DOHH2 (cell line): Measurements from ENCODE around the gene OR1A2.

Source experiments
- H3F3A ChIP-seq: fragments of 200-600 bp; sonication (generic), shearing (Covaris generic); 2 replicates; pipeline ENCODE4 v1.6.0; 2016; ENCODE audit warnings: antibody characterized with exemption, mild to moderate bottlenecking; ENCODE audit not compliant: control insufficient read depth, insufficient read depth
- H3K27ac ChIP-seq: fragments of 200-600 bp; sonication (generic); 2 replicates; pipeline ENCODE4 v1.5.1; 2014; ENCODE audit warnings: low read depth, mild to moderate bottlenecking, low read length, moderate library complexity
- H3K27me3 ChIP-seq: fragments of 200-600 bp; sonication (generic); 2 replicates; pipeline ENCODE4 v1.6.1; 2014; ENCODE audit warnings: mild to moderate bottlenecking, low read length, mixed read lengths; ENCODE audit not compliant: control insufficient read depth
- H3K36me3 ChIP-seq: fragments of 200-600 bp; sonication (generic); 2 replicates; pipeline ENCODE4 v1.6.1; 2014; ENCODE audit warnings: mild to moderate bottlenecking, low read length, moderate library complexity, mixed read lengths; ENCODE audit not compliant: control insufficient read depth
- H3K4me1 ChIP-seq: fragments of 200-600 bp; sonication (generic); 2 replicates; pipeline ENCODE4 v1.6.1; 2014; ENCODE audit warnings: mild to moderate bottlenecking, low read length, mixed read lengths; ENCODE audit not compliant: control insufficient read depth
- H3K4me2 ChIP-seq: fragments of 200-600 bp; sonication (generic); 2 replicates; pipeline ENCODE4 v1.6.0; 2014; ENCODE audit warnings: mild to moderate bottlenecking, low read length, moderate library complexity
- H3K4me3 ChIP-seq: fragments of 200-600 bp; sonication (generic); 2 replicates; pipeline ENCODE4 v1.5.1; 2014; ENCODE audit warnings: mild to moderate bottlenecking, low read length, mixed read lengths
- H3K79me2 ChIP-seq: fragments of 200-600 bp; sonication (generic); 2 replicates; pipeline ENCODE4 v1.6.1; 2014; ENCODE audit warnings: mild to moderate bottlenecking, low read length, mixed read lengths; ENCODE audit not compliant: control insufficient read depth
- H3K9me2 ChIP-seq: fragments of 200-600 bp; sonication (generic); replicated peaks from 2 replicates; pipeline ENCODE4 v1.6.1; 2014; ENCODE audit warnings: mild to moderate bottlenecking, low read length, mixed read lengths; ENCODE audit not compliant: control insufficient read depth
- H3K9me3 ChIP-seq: fragments of 200-600 bp; sonication (generic); 2 replicates; pipeline ENCODE4 v1.6.1; 2014; ENCODE audit warnings: antibody characterized with exemption, low read length, mixed read lengths; ENCODE audit not compliant: control insufficient read depth, insufficient read depth
- H4K20me1 ChIP-seq: fragments of 200-600 bp; sonication (generic); 2 replicates; pipeline ENCODE4 v1.6.0; 2014; ENCODE audit warnings: low read depth, mild to moderate bottlenecking, antibody characterized with exemption, low read length, moderate library complexity; ENCODE audit not compliant: control insufficient read depth, insufficient read depth
- CTCF ChIP-seq: fragments of 200-600 bp; sonication (generic); IDR thresholded peaks from one replicate; pipeline ENCODE4 v1.5.1; 2014; ENCODE audit warnings: antibody characterized with exemption, mild to moderate bottlenecking, low read depth, low read length; ENCODE audit not compliant: poor library complexity, severe bottlenecking
- EZH2phosphoT487 ChIP-seq: fragments of 200-600 bp; sonication (generic); IDR thresholded peaks from 2 replicates; pipeline ENCODE4 v1.6.1; 2017; ENCODE audit warnings: borderline replicate concordance, mild to moderate bottlenecking, antibody characterized with exemption, low read length, moderate library complexity, mixed read lengths

OR1A2 gene

GRCh38 chr17:3207367-3207766 lies 10.0 kb downstream of the OR1A2 start, which contains the start of gene OR1A1:
Gene OR1A1 (plus strand): TSS chr17:3207667. CDS start chr17:3215621, 7,954 bp downstream.
- no peaks in the 10 kb centered on the region; the same call in 1 of the 2 replicates for H3K4me1 ChIP-seq
- TF ChIP-seq EZH2phosphoT487 (no peak), CTCF (no peak)
- no peak within 1 kb of the TSS for H3K4me3 ChIP-seq
- H3K36me3 ChIP-seq, result no peaks in the 10 kb centered on the region
- no peaks in the 10 kb centered on the region for H3K27me3 ChIP-seq
- H3K9me3 ChIP-seq, result no peaks in the 10 kb centered on the region
- H3K4me2 ChIP-seq, result no peak within 1 kb of the TSS
- no peaks in the 10 kb centered on the region for H4K20me1 ChIP-seq
- H3K79me2 ChIP-seq, result no peaks in the 10 kb centered on the region
- H3F3A ChIP-seq, result no peaks in the 10 kb centered on the region
- no peak within 1 kb of the TSS for H3K27ac ChIP-seq
- H3K9me2 ChIP-seq, result no peaks in the 10 kb centered on the region

- Histone ChIP-seq H3K9me2 (no peaks in the 10 kb centered on the region), H3K79me2 (no peaks in the 10 kb centered on the region), H4K20me1 (no peaks in the 10 kb centered on the region), H3K27ac (no peak overlapping the region), H3K9me3 (no peaks in the 10 kb centered on the region), H3K27me3 (no peaks in the 10 kb centered on the region), H3K36me3 (no peaks in the 10 kb centered on the region), H3K4me1 (no peaks in the 10 kb centered on the region; the same call in 1 of the 2 replicates), H3F3A (no peaks in the 10 kb centered on the region), H3K4me3 (no peak overlapping the region), H3K4me2 (no peak overlapping the region)
- no peak for TF ChIP-seq EZH2phosphoT487
- no peak for TF ChIP-seq CTCF
Observed at GRCh38 chr17:3208484-3208883, 11.2 kb downstream of the OR1A2 start.

- no peak overlapping the region for H3K4me2 ChIP-seq
- no peaks in the 10 kb centered on the region for H4K20me1 ChIP-seq
- H3K9me2 ChIP-seq, result no peaks in the 10 kb centered on the region
- no peak for TF ChIP-seq CTCF
- no peak for TF ChIP-seq EZH2phosphoT487
- H3K4me3 ChIP-seq, result no peak overlapping the region
- H3K36me3 ChIP-seq, result no peaks in the 10 kb centered on the region
- H3K27me3 ChIP-seq, result no peaks in the 10 kb centered on the region
- H3K9me3 ChIP-seq, result no peaks in the 10 kb centered on the region
- no peak overlapping the region for H3K27ac ChIP-seq
- H3K79me2 ChIP-seq, result no peaks in the 10 kb centered on the region
- H3F3A ChIP-seq, result no peaks in the 10 kb centered on the region; the same call in 1 of the 2 replicates
- no peaks in the 10 kb centered on the region for H3K4me1 ChIP-seq
Observed at GRCh38 chr17:3213001-3213400, 15.7 kb downstream of the OR1A2 start.
